Endothelial cell of umbilical vein (primary cell): ENCODE data around the gene RNF40. TPM values are rescaled to one million over a fixed set of nuclear protein-coding genes. Genes with fewer than 3 reads are reported as not detected.

ENCODE experiments used
- BruUV-seq: library from RNA; stranded (reverse); fragments of 400-500 nt; replicated peaks from 2 replicates; lab custom pipeline; 2021; lab: Mats Ljungman, UMichigan
- CTCF ChIA-PET: fragments of 300-600, 350-600 bp; sonication (Branson Sonifier 250); formaldehyde crosslinking; loops from one replicate; lab custom pipeline; 2021; ENCODE audit warnings: antibody characterized with exemption, inconsistent platforms; lab: Charles Lee
- POLR2A ChIA-PET: fragments of 300-600, 350-600 bp; sonication (Branson Sonifier 250); formaldehyde crosslinking; loops from one replicate; lab custom pipeline; 2021; ENCODE audit warnings: antibody characterized with exemption, inconsistent platforms; lab: Charles Lee
- DNase-seq: peaks from one replicate; pipeline ENCODE4 v3.0.0-alpha.2; 2011; ENCODE audit warnings: low read depth, low spot score
- FAIRE-seq: peaks from 2 replicates; lab custom pipeline; 2011; peaks lifted over from hg19 to GRCh38; lab: Jason Lieb, UNC
- H2AFZ ChIP-seq: 2 replicates; pipeline ENCODE4 v1.6.0; 2012; ENCODE audit warnings: low read depth, low read length, control low read depth, inconsistent platforms
- H3K27ac ChIP-seq: 2 replicates; pipeline ENCODE4 v1.5.1; 2011; ENCODE audit warnings: low read depth, mild to moderate bottlenecking, control low read depth, low read length, moderate library complexity; ENCODE audit not compliant: insufficient read depth
- H3K27me3 ChIP-seq, 2 experiments: 2 replicates each; pipeline versions ENCODE4 v1.6.0 to v1.6.1; 2011; ENCODE audit warnings: low read length in 2 of 2, mixed read lengths in 1 of 2; ENCODE audit not compliant: control insufficient read depth in 2 of 2, insufficient read depth in 2 of 2
- H3K36me3 ChIP-seq, 2 experiments: 2 replicates in 1 of 2; 3 replicates in 1 of 2; pipeline ENCODE4 v1.5.1; 2011; ENCODE audit warnings: low read length in 2 of 2, mild to moderate bottlenecking in 1 of 2, moderate library complexity in 1 of 2; ENCODE audit not compliant: control insufficient read depth in 2 of 2, insufficient read depth in 2 of 2; ENCODE audit errors: extremely low read depth in 1 of 2
- H3K4me1 ChIP-seq: 3 replicates; pipeline ENCODE4 v1.5.1; 2011; ENCODE audit warnings: mild to moderate bottlenecking, low read length; ENCODE audit not compliant: control insufficient read depth, insufficient read depth; ENCODE audit errors: extremely low read depth
- H3K4me2 ChIP-seq: 2 replicates; pipeline ENCODE4 v1.6.1; 2011; ENCODE audit warnings: low read length, control low read depth, mixed read lengths; ENCODE audit not compliant: insufficient read depth
- H3K4me3 ChIP-seq, 3 experiments: fragments of 200-600 bp in 1 of 3; sonication (generic), shearing (Covaris generic) in 1 of 3; replicated peaks in 1 of 3; 2 replicates each; pipeline ENCODE4 v1.5.1; 2011 to 2016; ENCODE audit warnings: control low read depth in 3 of 3, low read length in 3 of 3, mild to moderate bottlenecking in 2 of 3, inconsistent platforms in 1 of 3, low read depth in 1 of 3, moderate library complexity in 1 of 3; ENCODE audit not compliant: insufficient read depth in 1 of 3
- H3K79me2 ChIP-seq: 2 replicates; pipeline ENCODE4 v1.6.0; 2012; ENCODE audit warnings: low read length, inconsistent platforms; ENCODE audit not compliant: control insufficient read depth, insufficient read depth
- H3K9ac ChIP-seq: replicated peaks from 2 replicates; pipeline ENCODE3; 2011; ENCODE audit warnings: low read length, control low read depth; ENCODE audit not compliant: insufficient read depth; ENCODE audit errors: extremely low read depth
- H3K9me1 ChIP-seq: replicated peaks from 3 replicates; pipeline ENCODE4 v1.6.0; 2011; ENCODE audit warnings: mild to moderate bottlenecking, low read length; ENCODE audit not compliant: control insufficient read depth, insufficient read depth; ENCODE audit errors: extremely low read depth
- H3K9me3 ChIP-seq: replicated peaks from 2 replicates; pipeline ENCODE4 v1.5.1; 2012; ENCODE audit warnings: low read length, inconsistent platforms; ENCODE audit not compliant: control insufficient read depth, insufficient read depth
- H4K20me1 ChIP-seq: replicated peaks from 2 replicates; pipeline ENCODE3; 2011; ENCODE audit warnings: mild to moderate bottlenecking, low read length; ENCODE audit not compliant: control insufficient read depth, insufficient read depth; ENCODE audit errors: extremely low read depth
- CTCF ChIP-seq, 2 donors: IDR thresholded peaks; 1 replicate in 1 of 2; 2 replicates in 1 of 2; pipeline ENCODE4 v1.5.1; 2011; ENCODE audit warnings: low read length in 2 of 2, mild to moderate bottlenecking in 2 of 2, moderate library complexity in 2 of 2, control low read depth in 1 of 2, inconsistent platforms in 1 of 2, low read depth in 1 of 2; ENCODE audit not compliant: insufficient read depth in 1 of 2; ENCODE audit errors: extremely low read depth in 1 of 2
- FOS ChIP-seq: IDR thresholded peaks from 2 replicates; pipeline ENCODE4 v1.6.1; 2011; ENCODE audit warnings: mild to moderate bottlenecking, low read length, moderate library complexity, borderline replicate concordance; ENCODE audit not compliant: insufficient read depth
- GATA2 ChIP-seq: IDR thresholded peaks from 2 replicates; pipeline ENCODE4 v1.7.0; 2011; ENCODE audit warnings: low read depth, mild to moderate bottlenecking, moderate library complexity, mixed read lengths, low read length; ENCODE audit not compliant: insufficient read length, insufficient read depth
- JUN ChIP-seq: IDR thresholded peaks from 2 replicates; pipeline ENCODE4 v1.6.1; 2011; ENCODE audit warnings: borderline replicate concordance, low read depth; ENCODE audit not compliant: insufficient read length, insufficient read depth
- MAX ChIP-seq: IDR thresholded peaks from 2 replicates; pipeline ENCODE4 v1.6.1; 2011; ENCODE audit not compliant: insufficient read depth, insufficient read length
- MYC ChIP-seq: IDR thresholded peaks from one replicate; pipeline ENCODE4 v1.6.1; 2011; ENCODE audit warnings: mild to moderate bottlenecking, low read depth, low read length
- POLR2A ChIP-seq: IDR thresholded peaks from 2 replicates; pipeline ENCODE4 v1.6.1; 2012; ENCODE audit warnings: low read depth, mild to moderate bottlenecking, control low read depth, low read length
- POLR2AphosphoS5 ChIP-seq: IDR thresholded peaks from 2 replicates; pipeline ENCODE4 v1.6.1; 2012; ENCODE audit warnings: low read depth, mild to moderate bottlenecking, control low read depth, low read length, moderate library complexity; ENCODE audit not compliant: insufficient read depth
- dilution Hi-C: fragments of 300-500 bp; cut with MboI; formaldehyde crosslinking; loops from one replicate; pipeline ENCODE4 v1.15.0; 2019; ENCODE audit warnings: low sequenced_read_pairs; ENCODE audit not compliant: extremely low pct_ligation_motif_present
- intact Hi-C: fragments of 100-400 bp; cut with micrococcal nuclease; formaldehyde crosslinking; loops from one replicate; pipeline ENCODE4 v1.10.0; 2022
- polyA plus RNA-seq, 4 experiments: library from polyadenylated mRNA; depleted of rRNA in 3 of 4; stranded (reverse) in 3 of 4; unstranded in 1 of 4; fragments of >200 nt; gene quantifications; 2 replicates each; pipeline versions ENCODE4 v1.2.1 to v1.2.3, GENCODE V29; 2011 to 2012; ENCODE audit warnings: missing spikeins in 1 of 4
- total RNA-seq: library from RNA; stranded (reverse); gene quantifications from 2 replicates; pipeline ENCODE4 v1.2.3, GENCODE V29; 2021

The RNF40 gene
- total and polyA plus RNA-seq, 2 donors (not counting 3 experiments of a cell fraction or from before 2014, with no cell fraction given), result 60.5 to 102 TPM

GRCh38 chr16:30783280-30784109 is 21.4 kb downstream of the RNF40 start:
- no peaks in the 10 kb centered on the region for H3K9me3 ChIP-seq
- peaks cover 14% of the 10 kb centered on the region for H3K4me1 ChIP-seq
- POLR2A ChIA-PET, result no interaction called here
- no peak overlapping the region for H3K4me3 ChIP-seq
- DNase-seq, result no peak
- no peaks in the 10 kb centered on the region for H3K9me1 ChIP-seq
- dilution Hi-C loops, result no loop called here
- CTCF ChIA-PET, result interaction anchor here (0.6 to 1.1 kb wide), 4 partner anchors 10 to 90 kb away, joined by 3 read pairs; no protein-coding TSS in a partner anchor
- intact Hi-C loops, result no loop called here
- H3K4me2 ChIP-seq, result no peak overlapping the region
- FAIRE-seq, result no peak
- BruUV-seq, result no TSS peak
- H3K79me2 ChIP-seq, result peaks cover 10% of the 10 kb centered on the region
- peaks cover 0 to 19% of the 10 kb centered on the region in 2 experiments for H3K36me3 ChIP-seq
- TF ChIP-seq MAX (no peak), JUN (no peak)
- no peak overlapping the region for H3K9ac ChIP-seq
- no peak overlapping the region for H2AFZ ChIP-seq
- no peaks in the 10 kb centered on the region for H3K27me3 ChIP-seq
- no peak overlapping the region for H3K27ac ChIP-seq
- no peaks in the 10 kb centered on the region for H4K20me1 ChIP-seq

- H4K20me1 ChIP-seq, result no peaks in the 10 kb centered on the region
- H3K9me1 ChIP-seq, result no peaks in the 10 kb centered on the region
- H3K4me3 ChIP-seq, result no peak overlapping the region
- intact Hi-C loops, result no loop called here
- BruUV-seq, result no TSS peak
- dilution Hi-C loops, result no loop called here
- H3K4me1 ChIP-seq, result peaks cover 14% of the 10 kb centered on the region
- ChIA-PET POLR2A (no interaction called here), CTCF (no interaction called here)
- H2AFZ ChIP-seq, result no peak overlapping the region
- no peak overlapping the region for H3K4me2 ChIP-seq
- peaks cover 0 to 19% of the 10 kb centered on the region in 2 experiments for H3K36me3 ChIP-seq
- no peak for TF ChIP-seq GATA2
- TF ChIP-seq MYC, result no peak
- no peak for TF ChIP-seq POLR2AphosphoS5
- TF ChIP-seq POLR2A, result no peak
- no peak for TF ChIP-seq FOS
- no peak for TF ChIP-seq CTCF (IDR thresholded peaks at IDR 0.05; ENCODE audit: extremely low read depth in 1 of 2, insufficient read depth in 1 of 2, low read depth in 1 of 2, low read length in 2 of 2)
- no peak for DNase-seq
- no peaks in the 10 kb centered on the region for H3K9me3 ChIP-seq
- H3K27me3 ChIP-seq, result no peaks in the 10 kb centered on the region
- no peak overlapping the region for H3K9ac ChIP-seq
- H3K79me2 ChIP-seq, result peaks cover 10% of the 10 kb centered on the region
- H3K27ac ChIP-seq, result no peak overlapping the region
- no peak for FAIRE-seq
Observed at GRCh38 chr16:30784215-30784614, 22.1 kb downstream of the RNF40 start.
